Fibroblast of the aortic adventitia (primary cell): Measurements from ENCODE around the gene GALK1. TPM values are rescaled to one million over a fixed set of nuclear protein-coding genes. Genes with fewer than 3 reads are reported as not detected.

Experiments used
- DNase-seq: peaks from one replicate; pipeline ENCODE4 v3.0.0-alpha.2; 2010; ENCODE audit warnings: low read depth
- H3K4me3 ChIP-seq: 2 replicates; pipeline ENCODE4 v1.5.1; 2011; ENCODE audit warnings: low read depth, mild to moderate bottlenecking, control low read depth, low read length, moderate library complexity
- total RNA-seq: library from RNA; depleted of rRNA; stranded (reverse); fragments of >200 nt; gene quantifications from 2 replicates; pipeline ENCODE4 v1.2.3, GENCODE V29; 2012; ENCODE audit warnings: low replicate concordance
- TF ChIP-seq, protein P1 (sequence below): IDR thresholded peaks from 2 replicates; pipeline ENCODE4 v1.5.1; 2011; ENCODE audit warnings: mild to moderate bottlenecking, low read length, control low read depth, inconsistent platforms; ENCODE audit not compliant: insufficient read depth

GALK1 gene
- total RNA-seq, 1 donor, result 35.9 TPM

DNA sequence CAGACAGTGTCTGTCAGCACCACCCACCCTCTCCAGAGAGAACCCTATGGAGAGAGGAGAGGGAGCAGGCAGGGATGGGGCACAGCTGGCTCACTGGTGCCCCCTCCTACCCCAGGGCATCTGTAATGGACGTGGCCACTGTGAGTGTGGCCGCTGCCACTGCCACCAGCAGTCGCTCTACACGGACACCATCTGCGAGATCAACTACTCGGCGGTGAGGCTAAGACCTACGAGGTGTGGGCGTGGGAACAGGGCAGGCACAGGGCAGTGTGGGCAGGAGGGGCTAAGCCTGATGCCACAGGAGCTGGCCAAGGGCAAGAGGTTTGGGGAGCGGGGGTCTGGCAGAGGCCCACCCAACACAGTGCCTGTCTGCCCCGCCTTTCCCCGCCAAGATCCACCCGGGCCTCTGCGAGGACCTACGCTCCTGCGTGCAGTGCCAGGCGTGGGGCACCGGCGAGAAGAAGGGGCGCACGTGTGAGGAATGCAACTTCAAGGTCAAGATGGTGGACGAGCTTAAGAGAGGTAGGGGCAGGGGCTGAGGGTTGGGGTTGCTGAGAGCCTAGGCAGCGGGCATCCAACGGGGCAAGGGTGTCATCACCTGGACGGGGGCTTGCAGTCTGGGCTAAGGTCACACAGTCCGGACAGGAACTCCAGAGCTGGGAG, 28.7 kb downstream of the GALK1 start:
- TF ChIP-seq, protein P1, sequence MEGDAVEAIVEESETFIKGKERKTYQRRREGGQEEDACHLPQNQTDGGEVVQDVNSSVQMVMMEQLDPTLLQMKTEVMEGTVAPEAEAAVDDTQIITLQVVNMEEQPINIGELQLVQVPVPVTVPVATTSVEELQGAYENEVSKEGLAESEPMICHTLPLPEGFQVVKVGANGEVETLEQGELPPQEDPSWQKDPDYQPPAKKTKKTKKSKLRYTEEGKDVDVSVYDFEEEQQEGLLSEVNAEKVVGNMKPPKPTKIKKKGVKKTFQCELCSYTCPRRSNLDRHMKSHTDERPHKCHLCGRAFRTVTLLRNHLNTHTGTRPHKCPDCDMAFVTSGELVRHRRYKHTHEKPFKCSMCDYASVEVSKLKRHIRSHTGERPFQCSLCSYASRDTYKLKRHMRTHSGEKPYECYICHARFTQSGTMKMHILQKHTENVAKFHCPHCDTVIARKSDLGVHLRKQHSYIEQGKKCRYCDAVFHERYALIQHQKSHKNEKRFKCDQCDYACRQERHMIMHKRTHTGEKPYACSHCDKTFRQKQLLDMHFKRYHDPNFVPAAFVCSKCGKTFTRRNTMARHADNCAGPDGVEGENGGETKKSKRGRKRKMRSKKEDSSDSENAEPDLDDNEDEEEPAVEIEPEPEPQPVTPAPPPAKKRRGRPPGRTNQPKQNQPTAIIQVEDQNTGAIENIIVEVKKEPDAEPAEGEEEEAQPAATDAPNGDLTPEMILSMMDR, result no peak
- H3K4me3 ChIP-seq, result no peak overlapping the region
- no peak for DNase-seq

DNA sequence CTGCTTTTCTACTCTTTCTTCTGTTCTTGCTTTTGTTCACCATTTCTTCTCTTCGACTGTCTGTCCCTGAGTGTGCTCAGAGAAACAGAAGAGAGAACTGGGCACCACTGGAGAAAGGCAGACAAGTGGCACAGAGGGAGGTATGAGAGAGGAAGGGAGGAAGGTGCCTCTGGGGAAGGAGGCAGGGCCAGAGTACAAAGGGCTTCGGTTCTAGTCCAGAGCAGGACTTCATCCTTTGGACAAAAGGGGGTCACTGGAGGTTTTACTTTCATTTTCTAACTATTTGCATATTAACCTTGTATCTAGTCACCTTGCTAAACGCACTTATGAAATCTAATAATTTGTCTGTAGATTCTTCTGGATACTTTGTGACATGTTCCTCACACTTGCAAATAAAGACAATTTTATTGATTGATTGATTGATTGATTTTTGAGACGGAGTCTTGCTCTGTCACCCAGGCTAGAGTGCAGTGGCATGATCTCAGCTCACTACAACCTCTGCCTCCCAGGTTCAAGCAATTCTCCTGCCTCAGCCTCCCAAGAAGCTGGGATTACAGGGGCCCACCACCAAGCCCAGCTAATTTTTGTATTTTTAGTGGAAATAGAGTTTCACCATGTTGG, 30.2 kb downstream of the GALK1 start:
- no peak for DNase-seq
- no peak overlapping the region for H3K4me3 ChIP-seq
- TF ChIP-seq, protein P1, result no peak

DNA sequence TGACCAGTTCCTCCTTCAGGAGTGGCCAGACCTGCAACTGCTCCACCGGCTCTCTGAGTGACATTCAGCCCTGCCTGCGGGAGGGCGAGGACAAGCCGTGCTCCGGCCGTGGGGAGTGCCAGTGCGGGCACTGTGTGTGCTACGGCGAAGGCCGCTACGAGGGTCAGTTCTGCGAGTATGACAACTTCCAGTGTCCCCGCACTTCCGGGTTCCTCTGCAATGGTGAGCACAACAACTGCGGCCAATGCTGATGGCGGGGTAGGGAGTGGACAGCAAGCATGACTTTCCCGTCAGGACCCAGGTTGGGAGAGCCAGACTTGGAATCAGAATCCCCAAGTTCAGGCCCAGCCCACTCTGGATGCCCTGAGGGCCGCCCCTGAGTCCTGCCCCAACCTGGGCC, 31.5 kb downstream of the GALK1 start:
- DNase-seq, result no peak
- no peak overlapping the region for H3K4me3 ChIP-seq
- TF ChIP-seq, protein P1, result no peak

DNA sequence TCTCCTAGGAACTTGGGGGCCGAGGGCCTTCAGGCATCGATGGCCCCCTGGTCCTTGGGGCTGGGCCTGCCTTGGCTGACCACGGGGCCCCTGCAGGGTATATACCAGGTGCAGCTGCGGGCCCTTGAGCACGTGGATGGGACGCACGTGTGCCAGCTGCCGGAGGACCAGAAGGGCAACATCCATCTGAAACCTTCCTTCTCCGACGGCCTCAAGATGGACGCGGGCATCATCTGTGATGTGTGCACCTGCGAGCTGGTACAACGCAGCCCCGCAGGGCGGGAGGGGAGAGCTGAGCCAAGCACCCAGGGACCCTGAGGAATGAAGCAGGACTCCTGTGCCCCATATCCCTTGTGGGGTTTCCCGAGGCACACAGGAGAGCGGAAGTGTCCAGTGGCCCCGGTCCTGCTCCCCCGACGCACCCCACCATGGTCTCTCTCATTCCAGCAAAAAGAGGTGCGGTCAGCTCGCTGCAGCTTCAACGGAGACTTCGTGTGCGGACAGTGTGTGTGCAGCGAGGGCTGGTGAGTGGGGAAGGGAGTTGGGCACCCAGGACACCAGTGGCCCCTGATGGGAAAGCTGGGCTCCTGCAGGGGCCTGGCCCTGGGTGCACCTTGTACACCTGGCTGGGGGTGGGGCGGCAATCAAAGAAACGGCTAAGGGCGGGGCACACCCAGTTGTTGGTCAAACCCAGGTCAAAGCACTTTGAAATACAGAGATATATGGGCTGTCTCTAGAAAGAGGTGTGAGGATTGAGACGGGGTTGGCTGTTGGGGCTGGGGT, 33.1 kb downstream of the GALK1 start:
- H3K4me3 ChIP-seq, result no peak overlapping the region
- TF ChIP-seq, protein P1, result no peak
- no peak for DNase-seq

DNA sequence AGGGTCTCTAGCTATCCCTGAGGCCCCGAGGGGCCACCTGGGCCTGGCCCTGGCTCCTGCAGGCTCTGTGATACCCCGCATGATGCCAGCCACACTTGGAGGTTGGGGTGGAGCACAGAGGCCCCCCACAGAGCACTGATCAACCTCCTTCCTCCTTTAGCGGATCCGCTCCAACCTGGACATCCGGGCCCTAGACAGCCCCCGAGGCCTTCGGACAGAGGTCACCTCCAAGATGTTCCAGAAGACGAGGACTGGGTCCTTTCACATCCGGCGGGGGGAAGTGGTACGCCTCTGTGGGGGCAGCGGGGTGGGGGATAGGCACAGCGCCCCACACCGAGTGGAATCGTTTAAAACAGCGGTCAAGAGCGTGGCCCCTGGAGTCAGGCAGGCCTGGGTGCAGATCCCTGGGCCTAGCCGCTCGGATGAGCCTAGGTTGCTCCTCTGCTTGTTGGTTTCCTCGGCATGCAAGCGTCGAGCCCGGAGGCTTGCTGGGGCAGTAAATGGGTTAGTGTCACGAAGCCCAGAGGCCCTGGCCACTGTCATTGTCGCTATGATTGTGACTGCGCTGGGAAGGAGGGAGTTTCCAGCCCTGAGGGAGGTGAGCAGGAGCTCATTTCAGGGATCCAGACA, 33.8 kb downstream of the GALK1 start:
- H3K4me3 ChIP-seq, result no peak overlapping the region
- TF ChIP-seq, protein P1, result no peak
- DNase-seq, result no peak

DNA sequence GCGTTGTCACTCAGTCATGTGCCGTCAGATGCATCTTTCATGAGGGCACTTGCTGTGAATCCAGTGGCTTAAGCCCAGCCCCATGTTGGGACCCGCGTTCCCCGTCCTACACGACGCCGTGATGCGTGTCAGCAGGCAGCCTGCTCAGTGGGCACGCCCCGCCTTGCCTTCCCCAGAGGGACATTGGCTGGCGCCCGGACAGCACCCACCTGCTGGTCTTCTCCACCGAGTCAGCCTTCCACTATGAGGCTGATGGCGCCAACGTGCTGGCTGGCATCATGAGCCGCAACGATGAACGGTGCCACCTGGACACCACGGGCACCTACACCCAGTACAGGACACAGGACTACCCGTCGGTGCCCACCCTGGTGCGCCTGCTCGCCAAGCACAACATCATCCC, 34.9 kb downstream of the GALK1 start:
- no peak for DNase-seq
- no peak overlapping the region for H3K4me3 ChIP-seq
- TF ChIP-seq, protein P1, result no peak
